GM12864 (cell line): ENCODE results near the gene PALB2.

ENCODE experiments used
- DNase-seq: peaks from one replicate; pipeline ENCODE4 v3.0.0-alpha.2; 2011; ENCODE audit warnings: low read depth
- H3K4me3 ChIP-seq: 2 replicates; pipeline ENCODE4 v1.5.1; 2011; ENCODE audit warnings: mild to moderate bottlenecking, low read depth, low read length, control low read depth
- CTCF ChIP-seq: IDR thresholded peaks from 2 replicates; pipeline ENCODE4 v1.5.1; 2011; ENCODE audit warnings: low read depth, mild to moderate bottlenecking, moderate library complexity, low read length, control low read depth, inconsistent platforms; ENCODE audit errors: missing control alignments

Gene PALB2

DNA sequence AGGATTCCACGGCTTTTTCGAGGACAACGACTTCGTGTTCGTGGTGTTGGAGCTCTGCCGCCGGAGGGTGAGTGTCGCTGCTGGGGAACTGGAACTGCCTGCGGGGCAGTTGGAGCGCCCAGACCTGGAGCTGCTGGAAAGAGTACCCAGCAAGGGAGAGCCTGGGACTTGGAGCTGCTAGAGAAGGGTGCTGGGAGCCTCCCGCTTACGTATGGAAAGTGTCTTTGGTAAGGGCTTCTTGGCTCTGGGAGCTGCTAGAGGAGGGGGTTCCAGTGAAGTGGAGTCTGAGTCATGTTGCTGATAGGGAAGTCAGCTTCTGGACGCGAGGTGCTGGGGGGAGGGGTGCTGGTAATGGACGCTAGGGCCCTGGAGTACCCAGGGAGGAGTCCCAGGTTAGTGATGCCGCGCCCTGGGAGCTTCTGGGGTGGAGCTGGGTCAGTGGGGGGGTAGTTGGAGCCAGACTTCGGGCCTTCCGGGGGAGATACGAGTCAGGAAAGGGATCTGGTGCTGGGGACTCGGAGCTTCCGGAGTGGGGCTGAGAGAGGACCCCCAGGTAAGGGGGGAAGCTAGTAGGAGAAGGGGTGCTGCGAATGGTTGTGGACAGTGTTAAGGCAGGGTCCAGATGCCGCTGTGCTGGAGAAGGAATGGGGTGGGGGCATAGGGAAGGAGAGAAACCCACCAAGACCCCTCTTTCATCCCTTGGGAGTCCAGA, 38.3 kb upstream of the PALB2 start:
- no peak for DNase-seq
- no peak for TF ChIP-seq CTCF
- H3K4me3 ChIP-seq: peak overlapping the region; percentile 82

DNA sequence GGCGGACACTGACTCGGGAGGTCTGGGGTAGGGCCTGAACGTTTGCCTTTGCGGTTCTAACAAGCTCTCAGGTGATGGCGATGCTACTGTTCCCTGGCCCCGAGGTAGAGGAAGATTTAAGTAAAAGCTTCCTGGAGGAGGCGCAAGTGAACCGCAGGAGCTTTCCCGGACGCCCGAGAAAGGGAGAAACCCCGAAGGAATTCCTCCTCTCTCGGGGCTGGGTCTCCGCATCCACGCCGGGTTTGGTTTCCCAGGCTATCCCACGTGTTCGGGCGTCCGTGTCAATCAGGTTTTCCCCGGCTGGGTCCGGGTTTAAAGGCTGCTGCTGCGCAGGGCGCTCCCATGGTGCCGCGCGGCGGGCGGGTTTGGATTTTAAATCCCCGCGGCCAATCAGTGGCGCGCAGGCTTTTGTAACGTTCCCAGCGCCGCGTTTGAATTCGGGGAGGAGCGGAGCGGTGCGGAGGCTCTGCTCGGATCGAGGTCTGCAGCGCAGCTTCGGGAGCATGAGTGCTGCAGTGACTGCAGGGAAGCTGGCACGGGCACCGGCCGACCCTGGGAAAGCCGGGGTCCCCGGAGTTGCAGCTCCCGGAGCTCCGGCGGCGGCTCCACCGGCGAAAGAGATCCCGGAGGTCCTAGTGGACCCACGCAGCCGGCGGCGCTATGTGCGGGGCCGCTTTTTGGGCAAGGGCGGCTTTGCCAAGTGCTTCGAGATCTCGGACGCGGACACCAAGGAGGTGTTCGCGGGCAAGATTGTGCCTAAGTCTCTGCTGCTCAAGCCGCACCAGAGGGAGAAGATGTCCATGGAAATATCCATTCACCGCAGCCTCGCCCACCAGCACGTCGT, 37.5 kb upstream of the PALB2 start, which contains the start of gene PLK1:
PLK1 (plus strand) TSS at position 460 of the 844 bp plus-strand sequence; CDS start at position 504, 44 bp downstream.
- peak within 1 kb of the TSS; percentile 82 for H3K4me3 ChIP-seq
- peak; percentile 29 for TF ChIP-seq CTCF
- DNase-seq: peak; percentile 49

DNA sequence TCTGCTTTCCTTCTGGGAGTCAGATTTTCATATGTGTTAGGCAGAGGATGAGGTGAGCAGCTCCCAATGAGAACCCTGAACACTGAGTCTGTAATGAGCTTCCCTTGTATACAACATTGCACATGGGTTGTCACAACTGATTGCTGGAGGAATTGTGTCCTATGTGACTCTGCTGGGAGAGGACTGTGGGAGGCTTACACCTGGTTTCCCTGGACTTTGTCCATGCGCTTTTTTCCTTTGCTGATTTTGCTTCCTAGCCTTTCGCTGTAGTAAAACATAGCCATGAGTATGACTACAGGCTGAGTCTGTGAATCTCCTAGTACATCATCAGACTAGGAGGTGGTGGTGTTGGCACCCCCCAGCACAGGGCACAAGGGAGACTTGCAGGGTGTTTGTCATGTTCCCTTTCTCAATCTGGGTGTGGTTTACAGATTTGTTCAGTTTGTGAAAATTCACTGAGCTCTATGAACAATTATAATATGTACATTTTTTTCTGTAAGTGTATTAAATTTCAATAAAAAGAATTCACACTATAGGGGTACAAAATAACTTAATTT, 35.9 kb upstream of the PALB2 start:
- H3K4me3 ChIP-seq: no peak overlapping the region
- no peak for DNase-seq
- no peak for TF ChIP-seq CTCF

GRCh38 chr16:23673971-23674614, 33.0 kb upstream of the PALB2 start:
- DNase-seq: no peak
- H3K4me3 ChIP-seq: no peak overlapping the region
- no peak for TF ChIP-seq CTCF

- TF ChIP-seq CTCF: no peak
- peak; percentile 76 for DNase-seq
- no peak overlapping the region for H3K4me3 ChIP-seq
These were observed 29.1 kb upstream of the PALB2 start for GRCh38 chr16:23670137-23670776.

DNA sequence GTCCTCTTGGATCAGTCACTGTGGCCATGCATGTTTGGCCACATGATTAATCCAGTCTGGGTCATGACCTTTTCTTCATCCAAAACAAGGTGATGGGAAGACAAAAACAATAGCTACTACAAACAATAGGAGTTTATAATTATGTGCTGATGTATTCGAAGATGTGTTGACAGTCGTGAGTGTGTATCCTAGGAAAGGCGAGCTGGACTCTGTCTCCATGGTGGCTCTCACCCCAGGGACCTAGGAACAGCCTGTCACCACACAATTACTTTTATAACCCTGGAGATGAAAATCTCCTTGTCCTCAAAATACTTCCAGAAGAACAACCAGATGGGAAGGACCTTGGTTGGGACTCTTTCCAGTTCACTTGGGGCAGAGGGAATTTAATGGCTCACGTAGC, 27.8 kb upstream of the PALB2 start:
- no peak overlapping the region for H3K4me3 ChIP-seq
- TF ChIP-seq CTCF: no peak
- no peak for DNase-seq
